HG03460 (cell line): Measurements from ENCODE around the gene TOR1AIP2.
A peak's percentile ranks its signal among the peaks of the same experiment; 100 is the strongest.

Source experiments
- ATAC-seq: cut with Tn5 transposase; IDR thresholded peaks from one replicate; pipeline ENCODE4 v1.9.1; 2021; ENCODE audit not compliant: unreplicated experiment

TOR1AIP2 gene

DNA sequence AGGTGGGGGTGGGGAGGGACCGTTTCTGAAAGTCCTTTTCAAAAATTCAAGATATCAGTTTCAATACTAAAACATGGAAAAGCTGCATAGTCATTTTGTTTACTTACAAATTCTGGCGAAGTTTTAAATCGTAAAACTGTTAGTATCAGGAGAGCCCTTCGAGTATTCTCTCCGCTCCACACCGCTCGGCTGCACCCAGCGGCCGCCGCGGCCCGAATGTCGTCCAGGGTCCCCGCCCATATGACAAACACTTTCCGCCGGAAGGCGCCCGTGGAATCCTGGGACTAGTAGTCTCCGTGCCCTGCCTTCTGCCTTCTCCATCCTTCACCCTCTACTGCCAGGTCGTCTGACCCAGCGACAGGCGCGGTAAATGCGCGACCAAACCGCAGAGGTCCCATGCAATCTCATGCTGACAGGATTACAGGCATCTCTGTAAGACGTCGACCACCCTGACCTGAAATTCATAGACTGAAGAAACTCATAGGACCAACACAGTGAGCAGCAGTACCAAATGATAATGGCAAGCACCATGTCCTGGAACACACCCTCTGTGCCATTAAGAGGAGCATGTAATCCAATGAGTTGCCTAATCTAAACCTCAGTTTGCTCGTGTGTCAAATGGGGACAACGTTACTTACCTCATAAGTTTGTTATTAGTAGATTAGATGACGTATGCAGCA lies at the start of gene TOR1AIP2:
Gene TOR1AIP2, minus strand, starts transcription at position 218 of the 680 bp plus-strand sequence. CDS start 25,138 bp downstream, outside the sequence.
- peak; percentile 58 for ATAC-seq

- ATAC-seq, result no peak
These were observed 49.2 kb upstream of the TOR1AIP2 start for GRCh38 chr1:179926850-179927205.

DNA sequence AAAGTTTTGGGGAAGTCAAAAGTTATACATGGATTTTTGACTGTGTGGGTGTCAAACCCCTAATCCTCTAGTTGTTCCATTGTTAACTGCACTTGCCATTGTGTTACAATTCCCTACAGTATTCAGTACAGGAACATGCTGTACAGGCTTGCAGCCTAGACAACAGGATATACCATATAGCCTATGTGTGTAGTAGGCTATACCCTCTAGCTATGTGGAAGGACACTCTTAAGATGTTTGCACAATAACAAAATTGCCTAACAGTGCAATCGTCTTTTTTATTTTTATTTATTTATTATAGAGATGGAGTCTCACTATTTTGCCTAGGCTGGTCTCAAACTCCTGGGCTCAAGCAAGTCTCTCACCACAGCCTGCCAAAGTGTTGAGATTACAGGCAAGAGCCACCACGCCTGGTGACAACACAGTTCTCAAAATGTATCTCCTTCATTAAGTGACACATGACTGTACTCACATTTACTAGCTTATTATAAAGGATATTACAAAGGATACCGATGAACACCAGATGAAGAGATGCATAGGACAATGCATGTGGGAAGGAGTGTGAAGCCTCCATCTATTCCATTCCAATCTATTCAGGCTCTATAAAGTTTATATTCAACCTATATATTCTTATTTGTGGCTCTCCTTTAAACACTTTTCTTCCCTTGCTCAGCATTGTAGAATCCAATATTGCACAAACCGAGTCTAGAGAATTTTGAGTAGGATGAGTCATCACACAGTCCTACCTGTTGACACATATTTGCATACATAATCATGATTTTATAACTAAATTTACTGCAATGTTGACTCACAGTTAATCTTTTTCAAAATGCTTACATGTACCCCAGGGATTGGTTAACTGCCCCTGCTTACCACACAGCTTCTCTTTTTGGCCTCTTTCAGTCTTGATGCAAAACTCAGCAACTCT lies 48.6 kb upstream of the TOR1AIP2 start:
- no peak for ATAC-seq

DNA sequence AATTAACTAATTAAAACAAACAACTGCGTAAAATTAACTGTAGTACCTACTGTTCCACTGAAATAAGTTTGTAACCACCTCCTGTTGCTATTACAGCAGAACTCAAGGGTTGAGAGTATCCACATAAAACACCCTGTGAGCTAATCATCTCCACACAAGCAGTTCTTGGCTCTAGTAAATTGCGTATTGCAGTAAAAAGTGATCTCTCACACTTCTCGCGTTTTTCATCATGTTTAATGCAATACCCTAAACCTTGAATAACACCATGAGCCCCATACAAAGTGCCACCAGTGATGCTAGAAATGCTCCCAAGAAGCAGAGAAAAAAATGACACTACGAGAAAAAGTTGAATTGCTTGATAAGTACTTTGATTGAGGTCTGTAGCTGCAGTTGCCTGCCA lies 47.7 kb upstream of the TOR1AIP2 start:
- ATAC-seq, result no peak

DNA sequence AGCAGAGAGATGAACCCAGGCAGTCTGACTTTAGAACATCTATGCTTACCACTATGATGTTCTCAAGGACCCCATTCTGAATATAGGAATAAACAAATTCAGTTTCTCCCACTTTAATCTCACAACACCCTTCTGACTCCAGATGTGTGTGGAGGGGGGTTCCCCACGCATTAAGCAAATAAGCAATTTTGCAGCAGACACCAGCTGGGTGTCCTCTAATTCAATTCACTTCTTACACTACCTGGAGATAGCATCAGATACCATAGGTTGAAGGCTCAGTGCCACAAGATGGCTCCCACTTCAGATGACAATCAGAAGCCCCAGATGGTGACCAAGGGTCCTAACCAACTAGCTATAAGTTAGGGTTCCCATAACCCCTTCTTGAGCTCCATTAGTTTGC lies 46.7 kb upstream of the TOR1AIP2 start:
- ATAC-seq, result no peak

DNA sequence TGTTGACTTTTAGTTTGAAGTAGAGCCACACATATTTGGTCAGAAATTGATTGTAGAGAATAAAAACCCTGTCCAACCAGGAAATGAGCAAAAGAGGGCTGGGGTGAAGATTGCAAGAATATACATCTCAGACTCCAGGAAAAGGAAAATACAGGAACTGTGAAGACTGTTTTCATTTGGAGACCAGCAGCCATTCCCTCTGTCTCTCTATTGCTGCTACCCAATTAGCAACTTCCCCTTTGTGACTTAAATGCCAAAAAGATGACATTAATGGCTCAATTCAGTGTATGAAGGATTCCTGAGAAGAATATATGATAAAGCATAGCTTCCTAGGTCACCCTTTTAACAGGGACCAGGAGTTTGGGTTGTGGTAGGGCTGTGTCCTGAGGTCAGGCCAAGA lies 45.4 kb upstream of the TOR1AIP2 start:
- no peak for ATAC-seq

DNA sequence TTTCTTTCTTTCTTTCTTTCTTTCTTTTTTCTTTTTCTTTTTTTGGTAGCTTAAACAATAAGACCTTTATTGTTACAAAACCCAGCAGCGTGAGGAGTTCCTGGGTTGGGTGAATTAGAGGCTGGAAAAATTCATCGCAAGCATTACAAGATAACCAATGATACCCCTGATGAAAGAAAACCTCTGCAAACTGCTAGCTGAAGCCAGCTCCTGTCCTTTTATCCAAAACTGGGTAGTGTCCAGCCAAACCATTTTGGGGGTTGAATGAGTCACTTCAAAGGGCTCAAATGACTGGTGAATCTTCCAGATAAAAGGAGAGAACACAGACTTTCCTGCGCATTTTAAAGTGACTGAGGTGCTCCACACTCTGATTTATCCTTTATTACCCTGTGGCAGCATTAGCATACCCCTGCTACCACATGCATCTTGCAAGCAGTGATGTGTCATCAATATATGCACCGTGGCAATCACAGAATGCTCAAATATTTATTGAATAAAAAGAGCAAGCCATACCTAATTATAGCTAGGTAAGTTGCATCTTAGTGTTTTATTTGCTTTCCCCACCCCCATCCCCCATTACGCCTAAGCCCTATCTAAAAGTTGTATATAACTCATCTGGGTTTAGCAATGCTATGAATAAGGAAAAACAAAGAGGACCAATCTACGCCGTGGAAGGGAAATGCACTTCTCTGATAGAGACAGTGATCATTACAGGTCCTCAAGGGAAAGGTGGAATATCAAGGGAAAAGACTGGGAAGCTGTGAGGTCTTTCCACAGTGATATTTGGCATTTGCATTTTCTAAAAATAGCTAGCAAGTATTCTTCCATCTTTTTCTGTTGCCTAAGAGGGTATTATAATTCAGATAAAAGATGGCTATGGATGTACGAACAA lies 44.6 kb upstream of the TOR1AIP2 start:
- no peak for ATAC-seq

- no peak for ATAC-seq
These were observed 43.9 kb upstream of the TOR1AIP2 start for GRCh38 chr1:179921472-179921871.

DNA sequence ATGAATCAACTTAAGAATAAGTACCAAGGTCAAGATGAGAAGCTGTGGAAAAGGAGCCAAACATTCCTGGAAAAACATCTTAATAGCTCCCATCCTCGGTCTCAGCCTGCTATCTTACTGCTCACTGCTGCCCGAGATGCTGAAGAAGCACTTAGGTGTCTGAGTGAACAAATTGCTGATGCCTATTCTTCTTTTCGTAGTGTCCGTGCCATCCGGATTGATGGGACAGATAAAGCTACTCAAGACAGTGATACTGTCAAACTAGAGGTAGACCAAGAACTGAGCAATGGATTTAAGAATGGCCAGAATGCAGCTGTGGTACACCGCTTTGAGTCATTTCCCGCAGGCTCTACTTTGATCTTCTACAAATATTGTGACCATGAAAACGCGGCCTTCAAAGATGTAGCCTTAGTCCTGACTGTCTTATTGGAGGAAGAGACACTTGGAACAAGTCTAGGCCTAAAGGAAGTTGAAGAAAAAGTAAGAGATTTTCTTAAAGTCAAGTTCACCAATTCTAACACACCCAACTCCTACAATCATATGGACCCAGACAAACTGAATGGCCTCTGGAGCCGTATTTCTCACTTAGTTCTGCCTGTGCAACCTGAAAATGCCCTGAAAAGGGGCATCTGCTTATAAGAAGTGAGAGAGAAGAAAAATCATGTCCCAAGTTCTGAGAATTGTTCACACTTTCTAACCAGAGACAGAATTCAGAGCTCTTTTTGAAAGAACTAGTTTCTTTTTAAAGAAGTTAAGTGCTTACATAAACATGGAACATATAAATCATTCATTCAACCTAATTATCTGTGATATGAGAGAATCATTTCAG lies 40.2 kb upstream of the TOR1AIP2 start:
- no peak for ATAC-seq

GRCh38 chr1:179911812-179912211 lies 34.2 kb upstream of the TOR1AIP2 start:
- no peak for ATAC-seq

- ATAC-seq, result no peak
These were observed 33.3 kb upstream of the TOR1AIP2 start for GRCh38 chr1:179910934-179911333.

DNA sequence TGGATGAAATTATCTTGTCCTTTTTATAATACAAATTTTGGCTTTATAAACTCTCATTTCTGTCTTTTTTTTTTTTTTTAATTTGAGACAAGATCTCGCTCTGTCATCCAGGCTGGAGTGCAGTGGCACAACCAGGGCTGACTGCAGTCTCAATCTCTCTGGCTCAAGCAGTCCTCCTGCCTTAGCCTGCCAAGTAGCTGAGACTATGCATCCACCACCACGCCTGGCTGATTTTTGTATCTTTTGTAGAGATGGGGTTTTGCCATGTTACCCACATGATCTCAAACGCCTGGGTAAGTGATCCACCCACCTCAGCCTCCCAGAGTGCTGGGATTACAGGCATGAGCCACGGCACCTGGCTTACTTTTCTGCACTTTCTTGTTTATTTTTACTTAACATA lies 12.0 kb upstream of the TOR1AIP2 start:
- no peak for ATAC-seq

DNA sequence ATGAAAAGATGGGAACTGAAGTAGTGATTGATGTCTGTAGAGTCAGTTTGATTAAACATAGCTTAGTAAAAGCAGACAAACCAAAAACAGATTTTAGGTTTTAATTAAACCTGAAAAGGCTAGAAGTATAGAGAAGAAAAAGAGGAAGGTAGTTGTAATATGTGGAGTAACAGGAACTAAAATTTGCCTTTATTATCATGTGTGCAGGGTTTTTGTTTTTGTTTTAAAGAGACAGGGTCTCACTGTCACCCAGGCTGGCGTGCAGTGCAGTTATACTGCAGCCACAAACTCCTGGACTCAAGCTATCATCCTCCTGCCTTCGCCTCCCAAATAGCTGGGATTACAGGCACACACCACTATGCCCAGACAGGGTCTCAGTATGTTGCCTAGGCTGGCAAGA lies 10.5 kb upstream of the TOR1AIP2 start:
- no peak for ATAC-seq

DNA sequence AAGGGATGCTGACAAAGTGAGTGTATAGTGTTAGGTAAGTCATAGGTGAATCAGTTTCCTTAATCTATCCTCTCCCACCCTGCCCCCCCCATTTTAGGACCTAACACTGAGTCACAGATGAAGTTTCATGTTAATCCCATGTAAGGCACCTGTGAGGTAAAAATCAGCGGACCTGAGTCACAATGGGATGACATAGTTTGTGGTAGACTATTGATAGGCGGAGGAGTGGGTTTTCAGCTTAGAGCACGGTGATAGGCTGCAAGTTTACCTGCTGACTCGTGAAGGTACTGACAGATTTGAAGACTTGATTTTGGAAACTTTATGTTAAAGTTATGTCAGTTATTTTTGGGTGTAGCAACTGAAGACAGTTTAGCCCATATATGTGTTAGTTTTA lies 6.1 kb upstream of the TOR1AIP2 start:
- ATAC-seq, result no peak

GRCh38 chr1:179883040-179883744 lies 5.6 kb upstream of the TOR1AIP2 start:
- peak; percentile 10 for ATAC-seq

GRCh38 chr1:179882253-179883039 lies 4.8 kb upstream of the TOR1AIP2 start, which contains the start of gene TOR1AIP1:
Gene TOR1AIP1 (plus strand): TSS chr1:179882285. CDS start chr1:179882503, 218 bp downstream.
- peak; percentile 72 for ATAC-seq

GRCh38 chr1:179881642-179882252 lies 4.1 kb upstream of the TOR1AIP2 start:
- no peak for ATAC-seq

- ATAC-seq, result no peak
These were observed 2.2 kb upstream of the TOR1AIP2 start for GRCh38 chr1:179879797-179880196.
